Endothelial cell of umbilical vein (primary cell): Measurements from ENCODE around the gene CACNA2D2. TPM values are rescaled to one million over a fixed set of nuclear protein-coding genes. Genes with fewer than 3 reads are reported as not detected.

Source experiments
- BruUV-seq: library from RNA; stranded (reverse); fragments of 400-500 nt; replicated peaks from 2 replicates; lab custom pipeline; 2021; lab: Mats Ljungman, UMichigan
- CTCF ChIA-PET: fragments of 300-600, 350-600 bp; sonication (Branson Sonifier 250); formaldehyde crosslinking; loops from one replicate; lab custom pipeline; 2021; ENCODE audit warnings: antibody characterized with exemption, inconsistent platforms; lab: Charles Lee
- POLR2A ChIA-PET: fragments of 300-600, 350-600 bp; sonication (Branson Sonifier 250); formaldehyde crosslinking; loops from one replicate; lab custom pipeline; 2021; ENCODE audit warnings: antibody characterized with exemption, inconsistent platforms; lab: Charles Lee
- DNase-seq: peaks from one replicate; pipeline ENCODE4 v3.0.0-alpha.2; 2011; ENCODE audit warnings: low read depth, low spot score
- FAIRE-seq: peaks from 2 replicates; lab custom pipeline; 2011; peaks lifted over from hg19 to GRCh38; lab: Jason Lieb, UNC
- H2AFZ ChIP-seq: 2 replicates; pipeline ENCODE4 v1.6.0; 2012; ENCODE audit warnings: low read depth, low read length, control low read depth, inconsistent platforms
- H3K27ac ChIP-seq: 2 replicates; pipeline ENCODE4 v1.5.1; 2011; ENCODE audit warnings: low read depth, mild to moderate bottlenecking, control low read depth, low read length, moderate library complexity; ENCODE audit not compliant: insufficient read depth
- H3K27me3 ChIP-seq, 2 experiments: 2 replicates each; pipeline versions ENCODE4 v1.6.0 to v1.6.1; 2011; ENCODE audit warnings: low read length in 2 of 2, mixed read lengths in 1 of 2; ENCODE audit not compliant: control insufficient read depth in 2 of 2, insufficient read depth in 2 of 2
- H3K36me3 ChIP-seq, 2 experiments: 2 replicates in 1 of 2; 3 replicates in 1 of 2; pipeline ENCODE4 v1.5.1; 2011; ENCODE audit warnings: low read length in 2 of 2, mild to moderate bottlenecking in 1 of 2, moderate library complexity in 1 of 2; ENCODE audit not compliant: control insufficient read depth in 2 of 2, insufficient read depth in 2 of 2; ENCODE audit errors: extremely low read depth in 1 of 2
- H3K4me1 ChIP-seq: 3 replicates; pipeline ENCODE4 v1.5.1; 2011; ENCODE audit warnings: mild to moderate bottlenecking, low read length; ENCODE audit not compliant: control insufficient read depth, insufficient read depth; ENCODE audit errors: extremely low read depth
- H3K4me2 ChIP-seq: 2 replicates; pipeline ENCODE4 v1.6.1; 2011; ENCODE audit warnings: low read length, control low read depth, mixed read lengths; ENCODE audit not compliant: insufficient read depth
- H3K4me3 ChIP-seq, 3 experiments: fragments of 200-600 bp in 1 of 3; sonication (generic), shearing (Covaris generic) in 1 of 3; replicated peaks in 1 of 3; 2 replicates each; pipeline ENCODE4 v1.5.1; 2011 to 2016; ENCODE audit warnings: control low read depth in 3 of 3, low read length in 3 of 3, mild to moderate bottlenecking in 2 of 3, inconsistent platforms in 1 of 3, low read depth in 1 of 3, moderate library complexity in 1 of 3; ENCODE audit not compliant: insufficient read depth in 1 of 3
- H3K79me2 ChIP-seq: 2 replicates; pipeline ENCODE4 v1.6.0; 2012; ENCODE audit warnings: low read length, inconsistent platforms; ENCODE audit not compliant: control insufficient read depth, insufficient read depth
- H3K9ac ChIP-seq: replicated peaks from 2 replicates; pipeline ENCODE3; 2011; ENCODE audit warnings: low read length, control low read depth; ENCODE audit not compliant: insufficient read depth; ENCODE audit errors: extremely low read depth
- H3K9me1 ChIP-seq: replicated peaks from 3 replicates; pipeline ENCODE4 v1.6.0; 2011; ENCODE audit warnings: mild to moderate bottlenecking, low read length; ENCODE audit not compliant: control insufficient read depth, insufficient read depth; ENCODE audit errors: extremely low read depth
- H3K9me3 ChIP-seq: replicated peaks from 2 replicates; pipeline ENCODE4 v1.5.1; 2012; ENCODE audit warnings: low read length, inconsistent platforms; ENCODE audit not compliant: control insufficient read depth, insufficient read depth
- H4K20me1 ChIP-seq: replicated peaks from 2 replicates; pipeline ENCODE3; 2011; ENCODE audit warnings: mild to moderate bottlenecking, low read length; ENCODE audit not compliant: control insufficient read depth, insufficient read depth; ENCODE audit errors: extremely low read depth
- CTCF ChIP-seq, 2 donors: IDR thresholded peaks; 1 replicate in 1 of 2; 2 replicates in 1 of 2; pipeline ENCODE4 v1.5.1; 2011; ENCODE audit warnings: low read length in 2 of 2, mild to moderate bottlenecking in 2 of 2, moderate library complexity in 2 of 2, control low read depth in 1 of 2, inconsistent platforms in 1 of 2, low read depth in 1 of 2; ENCODE audit not compliant: insufficient read depth in 1 of 2; ENCODE audit errors: extremely low read depth in 1 of 2
- EZH2 ChIP-seq: IDR thresholded peaks from 2 replicates; pipeline ENCODE4 v1.6.1; 2012; ENCODE audit warnings: borderline replicate concordance, low read depth, mild to moderate bottlenecking, moderate library complexity, low read length, inconsistent platforms; ENCODE audit not compliant: severe bottlenecking
- FOS ChIP-seq: IDR thresholded peaks from 2 replicates; pipeline ENCODE4 v1.6.1; 2011; ENCODE audit warnings: mild to moderate bottlenecking, low read length, moderate library complexity, borderline replicate concordance; ENCODE audit not compliant: insufficient read depth
- GATA2 ChIP-seq: IDR thresholded peaks from 2 replicates; pipeline ENCODE4 v1.7.0; 2011; ENCODE audit warnings: low read depth, mild to moderate bottlenecking, moderate library complexity, mixed read lengths, low read length; ENCODE audit not compliant: insufficient read length, insufficient read depth
- JUN ChIP-seq: IDR thresholded peaks from 2 replicates; pipeline ENCODE4 v1.6.1; 2011; ENCODE audit warnings: borderline replicate concordance, low read depth; ENCODE audit not compliant: insufficient read length, insufficient read depth
- MAX ChIP-seq: IDR thresholded peaks from 2 replicates; pipeline ENCODE4 v1.6.1; 2011; ENCODE audit not compliant: insufficient read depth, insufficient read length
- MYC ChIP-seq: IDR thresholded peaks from one replicate; pipeline ENCODE4 v1.6.1; 2011; ENCODE audit warnings: mild to moderate bottlenecking, low read depth, low read length
- POLR2A ChIP-seq: IDR thresholded peaks from 2 replicates; pipeline ENCODE4 v1.6.1; 2012; ENCODE audit warnings: low read depth, mild to moderate bottlenecking, control low read depth, low read length
- POLR2AphosphoS5 ChIP-seq: IDR thresholded peaks from 2 replicates; pipeline ENCODE4 v1.6.1; 2012; ENCODE audit warnings: low read depth, mild to moderate bottlenecking, control low read depth, low read length, moderate library complexity; ENCODE audit not compliant: insufficient read depth
- dilution Hi-C: fragments of 300-500 bp; cut with MboI; formaldehyde crosslinking; loops from one replicate; pipeline ENCODE4 v1.15.0; 2019; ENCODE audit warnings: low sequenced_read_pairs; ENCODE audit not compliant: extremely low pct_ligation_motif_present
- intact Hi-C: fragments of 100-400 bp; cut with micrococcal nuclease; formaldehyde crosslinking; loops from one replicate; pipeline ENCODE4 v1.10.0; 2022
- polyA plus RNA-seq, 4 experiments: library from polyadenylated mRNA; depleted of rRNA in 3 of 4; stranded (reverse) in 3 of 4; unstranded in 1 of 4; fragments of >200 nt; gene quantifications; 2 replicates each; pipeline versions ENCODE4 v1.2.1 to v1.2.3, GENCODE V29; 2011 to 2012; ENCODE audit warnings: missing spikeins in 1 of 4
- total RNA-seq: library from RNA; stranded (reverse); gene quantifications from 2 replicates; pipeline ENCODE4 v1.2.3, GENCODE V29; 2021

CACNA2D2 gene
- total and polyA plus RNA-seq, 2 donors (not counting 3 experiments of a cell fraction or from before 2014, with no cell fraction given) = 0.15 TPM; not detected in 1

- ChIA-PET POLR2A (interaction anchor here (0.6 to 5.1 kb wide), 2 partner anchors 15 to 62 kb away, joined by 3 to 38 read pairs; no protein-coding TSS in a partner anchor), CTCF (interaction anchor here (0.5 to 4.3 kb wide), 13 partner anchors 7 to 1360 kb away, joined by 3 to 36 read pairs (median 3); partner anchors contain the start of genes CYB561D2, HYAL3, NAA80 and NPRL2)
- peak; percentile 77 for DNase-seq
- Histone ChIP-seq H3K27me3 (no peaks in the 10 kb centered on the region), H3K4me3 (peak overlapping the region; percentile 65 to 89 (median 89)), H3K4me2 (peak overlapping the region; percentile 69), H3K79me2 (peaks cover 52% of the 10 kb centered on the region), H3K9ac (peak overlapping the region; percentile 89), H3K27ac (peak overlapping the region; percentile 87), H3K36me3 (peaks cover 11 to 40% of the 10 kb centered on the region in 2 experiments), H4K20me1 (no peaks in the 10 kb centered on the region), H3K9me3 (no peaks in the 10 kb centered on the region), H3K4me1 (peaks cover 67% of the 10 kb centered on the region), H2AFZ (no peak overlapping the region), H3K9me1 (no peaks in the 10 kb centered on the region)
- TF ChIP-seq EZH2 (no peak), POLR2A (peak; percentile 71)
- BruUV-seq = no TSS peak
- dilution Hi-C loops (no loop called here), intact Hi-C loops (no loop called here)
- no peak for FAIRE-seq
These were observed 182.5 kb downstream of the CACNA2D2 start for GRCh38 chr3:50320853-50321335.

- Histone ChIP-seq H3K4me3 (peak overlapping the region; percentile 65 to 89 (median 89)), H3K9me3 (no peaks in the 10 kb centered on the region), H3K4me1 (peaks cover 67% of the 10 kb centered on the region), H3K9ac (peak overlapping the region; percentile 89), H4K20me1 (no peaks in the 10 kb centered on the region), H3K36me3 (peaks cover 16 to 40% of the 10 kb centered on the region in 2 experiments), H3K79me2 (peaks cover 52% of the 10 kb centered on the region), H3K27me3 (no peaks in the 10 kb centered on the region), H3K9me1 (no peaks in the 10 kb centered on the region), H3K27ac (peak overlapping the region; percentile 87), H3K4me2 (peak overlapping the region; percentile 69), H2AFZ (no peak overlapping the region)
- CTCF ChIA-PET = interaction anchor here (1.2 kb wide), 1 partner anchor 8 kb away, joined by 4 read pairs; the partner anchor contains the start of gene TUSC2
- TF ChIP-seq POLR2AphosphoS5 (peak; percentile 21), FOS (no peak), POLR2A (peak; percentile 59), CTCF (IDR thresholded peaks at IDR 0.05; ENCODE audit: extremely low read depth in 1 of 2, insufficient read depth in 1 of 2, low read depth in 1 of 2, low read length in 2 of 2) (peak in 1 of 2 donors; percentile 50), MAX (no peak), JUN (no peak), GATA2 (peak; percentile 36), EZH2 (no peak), MYC (no peak)
- DNase-seq (peak; percentile 46), FAIRE-seq (peak; percentile 87)
- TSS peak; percentile 10 for BruUV-seq
- POLR2A ChIA-PET = interaction anchor here (1.2 to 5.1 kb wide), 2 partner anchors 8 to 16 kb away, joined by 3 to 38 read pairs; partner anchors contain the start of gene TUSC2
- intact Hi-C loops = no loop called here
- dilution Hi-C loops = no loop called here
These were observed 183.4 kb downstream of the CACNA2D2 start for GRCh38 chr3:50319894-50320625.
